HUES6 (cell line): ENCODE results near the gene CLDN12.
"Not testable (repeated sequence)": the region's sequence is repeated elsewhere in the genome, so short reads cannot be mapped to it uniquely, and the experiment has no call there.

ENCODE experiments used
- H3K27ac ChIP-seq: 2 replicates; pipeline ENCODE4 v1.7.0; 2013; ENCODE audit warnings: low read depth, mild to moderate bottlenecking, low read length, inconsistent platforms
- H3K27me3 ChIP-seq: 2 replicates; pipeline ENCODE4 v1.6.1; 2013; ENCODE audit warnings: low read length; ENCODE audit not compliant: control insufficient read depth, insufficient read depth
- H3K36me3 ChIP-seq: 2 replicates; pipeline ENCODE4 v1.6.1; 2013; ENCODE audit warnings: low read length; ENCODE audit not compliant: control insufficient read depth, insufficient read depth
- H3K4me1 ChIP-seq: 2 replicates; pipeline ENCODE4 v1.6.1; 2013; ENCODE audit warnings: low read length; ENCODE audit not compliant: control insufficient read depth, insufficient read depth
- H3K4me3 ChIP-seq: 2 replicates; pipeline ENCODE4 v1.5.1; 2013; ENCODE audit warnings: low read depth, low read length
- H3K9ac ChIP-seq: one replicate; pipeline ENCODE4 v1.6.1; 2013; ENCODE audit warnings: mild to moderate bottlenecking, low read length
- H3K9me3 ChIP-seq: 2 replicates; pipeline ENCODE4 v1.6.1; 2013; ENCODE audit warnings: low read depth, low read length; ENCODE audit not compliant: control insufficient read depth, insufficient read depth

CLDN12 gene

GRCh38 chr7:90463151-90463628 lies 59.9 kb downstream of the CLDN12 start:
- H3K4me1 ChIP-seq, H3K9ac ChIP-seq, H3K27ac ChIP-seq, H3K4me3 ChIP-seq, H3K27me3 ChIP-seq, H3K36me3 ChIP-seq: not testable (repeated sequence)
- H3K9me3 ChIP-seq: peaks cover 31% of the 10 kb centered on the region
